T1000 (cell line): ENCODE measurements around the gene SSR4.

Experiments used
- DNase-seq: peaks from one replicate; lab custom pipeline; 2025; ENCODE audit warnings: mixed read lengths; lab: John Stamatoyannopoulos, UW

Gene SSR4

GRCh38 chrX:153769158-153769864, 25.2 kb upstream of the SSR4 start:
- no peak for DNase-seq

GRCh38 chrX:153769865-153770600, 24.4 kb upstream of the SSR4 start:
- DNase-seq = no peak

GRCh38 chrX:153770601-153771414, 23.7 kb upstream of the SSR4 start:
- DNase-seq = no peak

GRCh38 chrX:153771415-153772315, 22.8 kb upstream of the SSR4 start:
- no peak for DNase-seq

GRCh38 chrX:153772316-153773217, 21.9 kb upstream of the SSR4 start:
- DNase-seq = no peak

GRCh38 chrX:153773218-153773611, 21.3 kb upstream of the SSR4 start:
- DNase-seq = no peak

GRCh38 chrX:153773741-153774575, 20.5 kb upstream of the SSR4 start:
- no peak for DNase-seq

- no peak for DNase-seq
Observed at GRCh38 chrX:153774576-153775292, 19.7 kb upstream of the SSR4 start.

- no peak for DNase-seq
Observed at GRCh38 chrX:153775293-153776119, 19.0 kb upstream of the SSR4 start.

GRCh38 chrX:153776120-153776599, 18.3 kb upstream of the SSR4 start:
- no peak for DNase-seq

GRCh38 chrX:153776611-153777045, 17.8 kb upstream of the SSR4 start:
- DNase-seq = no peak

GRCh38 chrX:153777261-153778090, 17.0 kb upstream of the SSR4 start:
- DNase-seq = no peak

- DNase-seq = no peak
Observed at GRCh38 chrX:153778181-153778580, 16.3 kb upstream of the SSR4 start.

- DNase-seq = no peak
Observed at GRCh38 chrX:153778684-153779101, 15.8 kb upstream of the SSR4 start.

GRCh38 chrX:153779891-153780677, 14.4 kb upstream of the SSR4 start:
- DNase-seq = no peak
